Measurements from ENCODE around the gene PBRM1.

PBRM1 gene

DNA sequence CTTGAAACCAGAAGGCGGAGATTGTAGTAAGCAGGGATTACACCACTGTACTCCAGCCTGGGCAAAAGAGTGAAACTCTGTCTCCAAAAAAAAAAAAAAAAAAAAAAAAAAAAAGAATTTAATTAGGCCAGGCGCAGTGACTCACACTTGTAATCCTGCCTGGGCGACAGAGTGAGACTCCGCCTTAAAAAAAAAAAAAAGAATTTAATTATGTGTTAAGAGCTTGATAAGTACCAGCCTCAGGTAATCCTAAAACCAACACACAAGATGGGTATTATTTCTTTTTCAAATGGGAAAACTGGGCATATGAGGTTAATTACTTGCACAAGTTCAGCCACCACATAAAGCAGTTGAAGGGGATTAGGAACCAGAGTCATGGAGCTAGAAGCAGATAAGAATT is 49.0 kb downstream of the PBRM1 start:
- H3K9ac ChIP-seq (ENCODE audit: insufficient read length) = no peak overlapping the region

DNA sequence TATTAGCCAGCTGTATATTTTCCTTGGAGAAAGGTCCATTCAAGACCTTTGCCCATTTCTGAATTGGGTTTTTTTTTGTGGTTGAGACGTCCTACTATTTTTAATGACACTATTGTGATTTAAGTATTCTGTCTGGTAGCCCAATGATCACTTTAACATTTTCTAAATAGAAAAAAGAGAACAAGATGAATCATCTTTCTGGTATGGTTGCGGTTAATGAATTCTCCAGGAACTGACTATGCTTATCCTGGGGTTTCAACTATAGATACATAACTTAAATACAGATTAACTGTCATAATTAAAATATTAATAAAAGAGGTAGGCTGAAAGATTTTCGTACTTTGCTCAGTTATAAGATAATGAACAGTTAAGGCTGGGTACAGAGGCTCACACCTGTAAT is 51.9 kb downstream of the PBRM1 start:
- DNase-seq (ENCODE audit: low read depth, low spot score) = no peak
- no peak for TF ChIP-seq FOXP2 (optimal IDR thresholded peaks at IDR 0.05; ENCODE audit: control extremely low read depth, extremely low read length, insufficient read depth)
- no peak for TF ChIP-seq POLR2AphosphoS5 (IDR thresholded peaks at IDR 0.05; ENCODE audit: borderline replicate concordance, low read depth, low read length)
- no peak for TF ChIP-seq EZH2 (IDR thresholded peaks at IDR 0.05)
- Histone ChIP-seq H3K4me3 (no peak overlapping the region), H3K36me3 (ENCODE audit: insufficient read depth, low read length) (peaks cover 24% of the 10 kb centered on the region), H3K27ac (no peak overlapping the region), H3K9ac (ENCODE audit: insufficient read length) (no peak overlapping the region), H3K9me3 (ENCODE audit: low read depth, low read length) (no peaks in the 10 kb centered on the region)

More for the DNA sequence above, 49.0 kb downstream of the PBRM1 start:
- Histone ChIP-seq H3K36me3 (ENCODE audit: insufficient read depth, low read length) (peaks cover 27% of the 10 kb centered on the region), H3K9me3 (ENCODE audit: low read depth, low read length) (no peaks in the 10 kb centered on the region), H3K4me3 (no peak overlapping the region), H3K27ac (no peak overlapping the region)
- no peak for DNase-seq (ENCODE audit: low read depth, low spot score)
- TF ChIP-seq FOXP2 (optimal IDR thresholded peaks at IDR 0.05; ENCODE audit: control extremely low read depth, extremely low read length, insufficient read depth) (no peak), POLR2AphosphoS5 (IDR thresholded peaks at IDR 0.05; ENCODE audit: borderline replicate concordance, low read depth, low read length) (no peak), EZH2 (IDR thresholded peaks at IDR 0.05) (no peak)

DNA sequence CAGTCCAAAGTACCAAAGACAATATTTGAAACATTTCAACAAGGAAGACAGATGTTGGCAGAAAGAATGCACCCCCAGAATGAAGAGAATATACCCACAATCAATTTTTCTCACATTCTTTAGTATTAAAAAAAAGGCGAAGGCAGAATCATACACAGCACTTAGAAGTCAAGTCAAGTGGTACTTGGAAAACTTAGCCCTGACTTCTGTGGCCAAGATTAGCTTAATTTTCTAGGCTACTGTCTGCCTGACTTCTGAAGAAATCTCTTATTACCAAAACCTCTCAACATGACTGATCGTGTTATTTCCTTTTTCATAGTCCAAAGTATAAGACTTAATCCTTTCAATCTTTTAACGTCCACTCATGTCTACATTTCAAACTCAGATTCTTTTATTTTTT is 60.7 kb downstream of the PBRM1 start:
- no peaks in the 10 kb centered on the region for H3K9me3 ChIP-seq (ENCODE audit: low read depth, low read length)
- no peak overlapping the region for H3K27ac ChIP-seq
- TF ChIP-seq POLR2AphosphoS5 (IDR thresholded peaks at IDR 0.05; ENCODE audit: borderline replicate concordance, low read depth, low read length) = no peak
- H3K9ac ChIP-seq (ENCODE audit: insufficient read length) = no peak overlapping the region
- peaks cover 52% of the 10 kb centered on the region for H3K36me3 ChIP-seq (ENCODE audit: insufficient read depth, low read length)
- H3K4me3 ChIP-seq = no peak overlapping the region
- DNase-seq (ENCODE audit: low read depth, low spot score) = no peak

DNA sequence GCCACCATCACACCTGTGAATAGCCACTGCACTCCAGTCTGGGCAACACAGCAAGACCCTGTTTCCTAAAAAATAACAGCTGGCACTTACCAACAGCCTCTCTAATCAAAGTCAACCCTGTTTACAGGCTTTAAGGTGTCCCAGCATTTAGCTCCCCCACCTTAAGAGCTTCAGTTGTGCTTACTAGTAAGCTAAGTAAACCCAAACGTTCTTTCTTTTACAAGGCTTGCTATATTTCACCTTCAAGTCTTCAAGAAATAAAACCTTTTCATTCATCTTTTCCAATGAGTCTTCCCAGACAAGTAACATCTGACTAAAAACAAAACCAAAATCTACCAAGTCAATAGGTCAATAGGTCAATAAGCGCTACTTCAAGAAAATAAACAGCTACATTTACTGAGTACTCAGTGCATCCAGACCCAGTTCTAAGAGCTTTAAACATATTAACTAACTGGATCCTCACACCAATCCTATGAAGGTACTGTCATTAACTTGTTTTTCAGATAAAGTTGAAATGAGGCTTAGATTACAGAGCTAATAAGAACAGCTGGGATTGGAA is 62.4 kb downstream of the PBRM1 start:
- Histone ChIP-seq H3K27ac (no peak overlapping the region), H3K9me3 (ENCODE audit: low read depth, low read length) (no peaks in the 10 kb centered on the region), H3K36me3 (ENCODE audit: insufficient read depth, low read length) (peaks cover 50% of the 10 kb centered on the region), H3K9ac (ENCODE audit: insufficient read length) (no peak overlapping the region), H3K4me3 (no peak overlapping the region)
- DNase-seq (ENCODE audit: low read depth, low spot score) = no peak
- TF ChIP-seq POLR2AphosphoS5 (IDR thresholded peaks at IDR 0.05; ENCODE audit: borderline replicate concordance, low read depth, low read length) = no peak
- TF ChIP-seq EZH2 (IDR thresholded peaks at IDR 0.05) = no peak
- TF ChIP-seq FOXP2 (optimal IDR thresholded peaks at IDR 0.05; ENCODE audit: control extremely low read depth, extremely low read length, insufficient read depth) = no peak

DNA sequence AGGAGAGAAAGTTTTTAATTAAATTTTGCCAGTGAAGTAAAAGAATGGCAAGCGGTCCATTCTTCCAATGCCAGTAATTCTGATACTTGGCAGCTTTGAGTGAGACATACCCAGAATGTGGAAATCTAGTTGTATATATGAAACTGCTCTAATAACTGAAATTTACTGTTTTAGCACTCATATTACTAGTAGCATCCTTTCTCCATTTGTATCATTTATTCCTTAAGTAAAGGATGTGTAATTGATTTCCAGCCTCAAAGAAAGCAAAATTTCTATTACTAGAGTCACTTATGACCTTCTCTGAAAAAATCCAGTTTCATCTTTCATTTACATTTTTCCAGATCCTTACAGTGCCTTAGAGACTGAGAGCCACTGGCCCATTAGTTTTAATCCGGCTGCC is 65.1 kb downstream of the PBRM1 start:
- peaks cover 51% of the 10 kb centered on the region for H3K36me3 ChIP-seq (ENCODE audit: insufficient read depth, low read length)
- no peak overlapping the region for H3K27ac ChIP-seq
- H3K9me3 ChIP-seq (ENCODE audit: low read depth, low read length) = no peaks in the 10 kb centered on the region
- H3K9ac ChIP-seq (ENCODE audit: insufficient read length) = no peak overlapping the region
- no peak overlapping the region for H3K4me3 ChIP-seq
- no peak for TF ChIP-seq FOXP2 (optimal IDR thresholded peaks at IDR 0.05; ENCODE audit: control extremely low read depth, extremely low read length, insufficient read depth)
- TF ChIP-seq POLR2AphosphoS5 (IDR thresholded peaks at IDR 0.05; ENCODE audit: borderline replicate concordance, low read depth, low read length) = no peak
- TF ChIP-seq EZH2 (IDR thresholded peaks at IDR 0.05) = no peak
- no peak for DNase-seq (ENCODE audit: low read depth, low spot score)

DNA sequence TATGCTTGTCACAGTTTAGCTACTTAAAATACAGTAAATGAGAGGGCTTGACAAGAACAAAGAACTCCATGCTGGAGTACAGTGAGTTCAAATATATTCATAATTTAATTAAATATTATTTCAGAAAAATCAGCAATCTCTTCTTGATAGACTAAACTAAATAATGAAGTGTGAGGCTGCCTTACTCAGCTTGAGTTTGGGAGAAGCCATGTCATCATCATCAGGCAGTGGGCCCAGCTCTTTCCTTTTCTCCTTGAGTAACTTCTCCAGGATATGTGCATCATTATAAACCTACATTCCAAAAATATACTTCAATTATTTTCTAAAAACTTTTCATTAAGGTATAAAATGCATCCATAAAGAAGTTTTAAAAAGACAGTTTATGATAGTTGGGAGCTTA is 70.5 kb downstream of the PBRM1 start:
- no peak for TF ChIP-seq EZH2 (IDR thresholded peaks at IDR 0.05)
- TF ChIP-seq FOXP2 (optimal IDR thresholded peaks at IDR 0.05; ENCODE audit: control extremely low read depth, extremely low read length, insufficient read depth) = no peak
- no peak for TF ChIP-seq POLR2AphosphoS5 (IDR thresholded peaks at IDR 0.05; ENCODE audit: borderline replicate concordance, low read depth, low read length)
- H3K9ac ChIP-seq (ENCODE audit: insufficient read length) = no peak overlapping the region

DNA sequence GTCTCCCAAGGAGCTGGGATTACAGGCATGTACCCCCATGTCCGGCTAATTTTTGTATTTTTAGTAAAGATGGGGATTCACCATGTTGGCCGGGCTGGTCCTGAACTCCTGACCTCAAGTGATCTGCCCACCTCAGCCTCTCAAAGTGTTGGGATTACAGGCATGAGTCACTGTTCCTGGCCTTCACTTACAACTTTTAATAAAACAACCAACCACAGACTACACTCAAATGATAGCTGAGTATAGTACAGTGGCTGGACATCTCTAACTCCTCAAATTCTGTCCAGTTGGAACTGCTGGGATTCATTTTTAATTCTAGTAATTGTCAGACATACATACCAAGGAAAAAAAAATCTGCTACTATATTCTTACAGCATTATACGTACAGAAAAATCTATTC is 71.0 kb downstream of the PBRM1 start:
- H3K4me3 ChIP-seq = no peak overlapping the region
- no peak overlapping the region for H3K9ac ChIP-seq (ENCODE audit: insufficient read length)
- no peak for DNase-seq (ENCODE audit: low read depth, low spot score)
- H3K27ac ChIP-seq = no peak overlapping the region
- peaks cover 49% of the 10 kb centered on the region for H3K36me3 ChIP-seq (ENCODE audit: insufficient read depth, low read length)
- no peaks in the 10 kb centered on the region for H3K9me3 ChIP-seq (ENCODE audit: low read depth, low read length)
- TF ChIP-seq EZH2 (IDR thresholded peaks at IDR 0.05) (no peak), POLR2AphosphoS5 (IDR thresholded peaks at IDR 0.05; ENCODE audit: borderline replicate concordance, low read depth, low read length) (no peak), FOXP2 (optimal IDR thresholded peaks at IDR 0.05; ENCODE audit: control extremely low read depth, extremely low read length, insufficient read depth) (no peak)

More for the DNA sequence above, 70.5 kb downstream of the PBRM1 start:
- no peak for DNase-seq (ENCODE audit: low read depth, low spot score)
- Histone ChIP-seq H3K9me3 (ENCODE audit: low read depth, low read length) (no peaks in the 10 kb centered on the region), H3K36me3 (ENCODE audit: insufficient read depth, low read length) (peaks cover 49% of the 10 kb centered on the region), H3K4me3 (no peak overlapping the region), H3K27ac (no peak overlapping the region)

DNA sequence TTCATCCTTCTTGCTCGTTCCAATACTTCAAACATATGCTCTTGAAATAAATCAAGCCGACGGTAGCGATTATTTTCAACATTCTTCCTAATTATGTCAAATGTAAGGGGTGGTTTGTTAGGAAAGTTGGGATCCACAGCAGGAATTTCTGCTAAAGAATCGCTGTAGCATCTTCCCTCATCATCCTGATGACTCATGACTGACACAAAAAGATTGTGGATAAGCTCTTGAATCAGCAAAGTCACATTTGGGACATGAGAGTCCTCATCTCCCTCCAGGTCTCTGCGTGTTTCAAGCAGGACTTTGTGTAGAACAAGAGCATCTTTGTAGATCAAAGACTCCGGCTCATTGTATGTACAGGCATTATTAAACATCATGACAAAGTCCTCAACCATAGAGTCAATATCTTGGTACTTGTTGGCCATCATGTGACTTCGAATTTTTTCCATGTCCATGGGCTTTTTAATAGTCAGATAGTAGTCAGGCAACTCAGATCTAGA is 76.3 kb downstream of the PBRM1 start:
- H3K36me3 ChIP-seq (ENCODE audit: insufficient read depth, low read length) = peaks cover 56% of the 10 kb centered on the region
- DNase-seq (ENCODE audit: low read depth, low spot score) = no peak
- H3K9me3 ChIP-seq (ENCODE audit: low read depth, low read length) = no peaks in the 10 kb centered on the region
- H3K9ac ChIP-seq (ENCODE audit: insufficient read length) = no peak overlapping the region
- no peak overlapping the region for H3K4me3 ChIP-seq
- no peak overlapping the region for H3K27ac ChIP-seq
- TF ChIP-seq EZH2 (IDR thresholded peaks at IDR 0.05) (no peak), POLR2AphosphoS5 (IDR thresholded peaks at IDR 0.05; ENCODE audit: borderline replicate concordance, low read depth, low read length) (no peak), FOXP2 (optimal IDR thresholded peaks at IDR 0.05; ENCODE audit: control extremely low read depth, extremely low read length, insufficient read depth) (no peak)

DNA sequence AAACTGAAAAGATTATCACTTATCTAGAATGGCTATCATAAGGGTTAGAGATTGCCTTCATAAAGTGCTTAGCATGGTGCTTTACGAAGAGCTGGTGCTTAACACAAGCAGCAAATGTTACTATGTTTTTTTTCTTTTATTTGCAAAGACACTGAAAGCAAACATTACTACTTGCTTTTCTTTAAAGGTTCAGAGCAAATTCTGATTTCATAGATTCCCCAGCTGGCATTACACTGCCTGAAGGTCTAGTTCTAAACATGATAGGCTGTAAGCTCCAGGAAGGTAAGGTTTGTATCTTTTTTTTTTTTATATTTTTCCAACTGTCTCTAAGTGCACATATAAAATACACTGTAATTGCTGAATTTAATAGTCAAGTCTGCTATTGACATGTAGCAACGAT is 77.4 kb downstream of the PBRM1 start:
- Histone ChIP-seq H3K9ac (ENCODE audit: insufficient read length) (no peak overlapping the region), H3K9me3 (ENCODE audit: low read depth, low read length) (no peaks in the 10 kb centered on the region), H3K27ac (no peak overlapping the region), H3K4me3 (no peak overlapping the region), H3K36me3 (ENCODE audit: insufficient read depth, low read length) (peaks cover 66% of the 10 kb centered on the region)
- no peak for TF ChIP-seq EZH2 (IDR thresholded peaks at IDR 0.05)
- TF ChIP-seq POLR2AphosphoS5 (IDR thresholded peaks at IDR 0.05; ENCODE audit: borderline replicate concordance, low read depth, low read length) = no peak
- TF ChIP-seq FOXP2 (optimal IDR thresholded peaks at IDR 0.05; ENCODE audit: control extremely low read depth, extremely low read length, insufficient read depth) = no peak
- no peak for DNase-seq (ENCODE audit: low read depth, low spot score)

Measured in SK-N-MC (cell line).